GM21360 (cell line): Measurements from ENCODE around the gene SPO11.
A peak's percentile ranks its signal among the peaks of the same experiment; 100 is the strongest.
"Not testable (repeated sequence)": the region's sequence is repeated elsewhere in the genome, so short reads cannot be mapped to it uniquely, and the experiment has no call there.

ENCODE experiments used
- ATAC-seq: cut with Tn5 transposase; IDR thresholded peaks from one replicate; pipeline ENCODE4 v1.9.1; 2021; ENCODE audit warnings: mild to moderate bottlenecking, moderate library complexity; ENCODE audit not compliant: unreplicated experiment

The SPO11 gene

GRCh38 chr20:57332105-57333089 is 2.8 kb downstream of the SPO11 start:
- ATAC-seq = no peak

GRCh38 chr20:57335392-57335791 is 5.8 kb downstream of the SPO11 start:
- ATAC-seq = no peak

- no peak for ATAC-seq
These were observed 12.1 kb downstream of the SPO11 start for GRCh38 chr20:57341663-57342062.

GRCh38 chr20:57342829-57343228 is 13.2 kb downstream of the SPO11 start:
- no peak for ATAC-seq

- no peak for ATAC-seq
These were observed 16.9 kb downstream of the SPO11 start for GRCh38 chr20:57346477-57346876.

GRCh38 chr20:57347393-57347792 is 17.8 kb downstream of the SPO11 start:
- ATAC-seq = no peak

GRCh38 chr20:57348200-57348921 is 18.8 kb downstream of the SPO11 start:
- not testable (repeated sequence) for ATAC-seq

- ATAC-seq = not testable (repeated sequence)
These were observed 19.4 kb downstream of the SPO11 start for GRCh38 chr20:57348922-57349574.

GRCh38 chr20:57350081-57350710 is 20.6 kb downstream of the SPO11 start:
- ATAC-seq = no peak

GRCh38 chr20:57350726-57351041 is 21.1 kb downstream of the SPO11 start:
- ATAC-seq = not testable (repeated sequence)

- ATAC-seq = peak; percentile 81
These were observed 21.6 kb downstream of the SPO11 start, which contains the start of gene RAE1 for GRCh38 chr20:57351042-57351783. TSS of gene RAE1 (plus strand) at chr20:57351255. CDS start at chr20:57354039, 2,784 bp downstream.

- ATAC-seq = no peak
These were observed 22.7 kb downstream of the SPO11 start for GRCh38 chr20:57352305-57352704.

- no peak for ATAC-seq
These were observed 23.7 kb downstream of the SPO11 start for GRCh38 chr20:57353351-57353750.

GRCh38 chr20:57361517-57361916 is 31.9 kb downstream of the SPO11 start:
- no peak for ATAC-seq

GRCh38 chr20:57364451-57364850 is 34.8 kb downstream of the SPO11 start:
- ATAC-seq = no peak

GRCh38 chr20:57369596-57369995 is 40.0 kb downstream of the SPO11 start:
- ATAC-seq = no peak

- no peak for ATAC-seq
These were observed 40.7 kb downstream of the SPO11 start for GRCh38 chr20:57370316-57370715.

GRCh38 chr20:57371363-57371762 is 41.8 kb downstream of the SPO11 start:
- ATAC-seq = no peak

- ATAC-seq = no peak
These were observed 42.6 kb downstream of the SPO11 start for GRCh38 chr20:57372157-57372556.
